ENCODE results near the gene CIBAR2.

The CIBAR2 gene

GRCh38 chr16:85134076-85134788 is 22.0 kb upstream of the CIBAR2 start:
- DNase-seq (ENCODE audit: insufficient read length, low spot score): no peak
- FAIRE-seq: no peak
- no peak for TF ChIP-seq CTCF (IDR thresholded peaks at IDR 0.05; ENCODE audit: insufficient read depth, missing control alignments)

- DNase-seq (ENCODE audit: insufficient read length, low spot score): no peak
- no peak for FAIRE-seq
- TF ChIP-seq CTCF (IDR thresholded peaks at IDR 0.05; ENCODE audit: insufficient read depth, missing control alignments): no peak
Observed at GRCh38 chr16:85133290-85133599, 21.0 kb upstream of the CIBAR2 start.

- DNase-seq (ENCODE audit: insufficient read length, low spot score) (no peak), FAIRE-seq (no peak)
- TF ChIP-seq CTCF (IDR thresholded peaks at IDR 0.05; ENCODE audit: insufficient read depth, missing control alignments): no peak
Observed at GRCh38 chr16:85132456-85133289, 20.4 kb upstream of the CIBAR2 start.

- DNase-seq (ENCODE audit: insufficient read length, low spot score) (no peak), FAIRE-seq (no peak)
- no peak for TF ChIP-seq CTCF (IDR thresholded peaks at IDR 0.05; ENCODE audit: insufficient read depth, missing control alignments)
Observed at GRCh38 chr16:85130705-85131028, 18.4 kb upstream of the CIBAR2 start.

GRCh38 chr16:85129876-85130704 is 17.8 kb upstream of the CIBAR2 start:
- no peak for TF ChIP-seq CTCF (IDR thresholded peaks at IDR 0.05; ENCODE audit: insufficient read depth, missing control alignments)
- FAIRE-seq: no peak
- no peak for DNase-seq (ENCODE audit: insufficient read length, low spot score)

- FAIRE-seq (no peak), DNase-seq (ENCODE audit: insufficient read length, low spot score) (no peak)
- no peak for TF ChIP-seq CTCF (IDR thresholded peaks at IDR 0.05; ENCODE audit: insufficient read depth, missing control alignments)
Observed at GRCh38 chr16:85128079-85128837, 16.0 kb upstream of the CIBAR2 start.

Data from D721Med (cell line).